H9 (cell line): ENCODE measurements around the gene RUNX1. TPM values are rescaled to one million over a fixed set of nuclear protein-coding genes. Genes with fewer than 3 reads are reported as not detected.

Experiments used
- DNase-seq: peaks from one replicate; pipeline ENCODE4 v3.0.0-alpha.2; 2017
- H2AFZ ChIP-seq: one replicate; pipeline ENCODE4 v1.6.1; 2013; ENCODE audit warnings: mild to moderate bottlenecking, low read length, control low read depth, moderate library complexity
- H2AK5ac ChIP-seq: 2 replicates; pipeline ENCODE4 v1.6.1; 2013; ENCODE audit warnings: low read length, control low read depth, mixed read lengths; ENCODE audit not compliant: insufficient read length
- H2BK120ac ChIP-seq: one replicate; pipeline ENCODE4 v1.6.1; 2013; ENCODE audit warnings: low read depth, mild to moderate bottlenecking, low read length, control low read depth, inconsistent platforms; ENCODE audit not compliant: poor library complexity, severe bottlenecking
- H2BK12ac ChIP-seq: 2 replicates; pipeline ENCODE4 v1.6.1; 2013; ENCODE audit warnings: low read length, control low read depth, mixed read lengths, low read depth; ENCODE audit not compliant: insufficient read length
- H2BK15ac ChIP-seq: 2 replicates; pipeline ENCODE4 v1.6.1; 2013; ENCODE audit warnings: low read depth, low read length, control low read depth
- H2BK20ac ChIP-seq: one replicate; pipeline ENCODE4 v1.6.1; 2013; ENCODE audit warnings: low read depth, mild to moderate bottlenecking, low read length, control low read depth, inconsistent platforms; ENCODE audit not compliant: poor library complexity, severe bottlenecking
- H2BK5ac ChIP-seq: 2 replicates; pipeline ENCODE4 v1.6.1; 2013; ENCODE audit warnings: low read length, control low read depth, mixed read lengths; ENCODE audit not compliant: insufficient read length
- H3K14ac ChIP-seq: 2 replicates; pipeline ENCODE4 v1.6.1; 2013; ENCODE audit warnings: low read length, control low read depth; ENCODE audit not compliant: insufficient read depth
- H3K18ac ChIP-seq: 2 replicates; pipeline ENCODE4 v1.6.1; 2013; ENCODE audit warnings: low read depth, mild to moderate bottlenecking, mixed read lengths, low read length, control low read depth; ENCODE audit not compliant: insufficient read length
- H3K23ac ChIP-seq: 2 replicates; pipeline ENCODE4 v1.6.1; 2013; ENCODE audit warnings: low read length, control low read depth, mixed read lengths, low read depth; ENCODE audit not compliant: insufficient read length
- H3K23me2 ChIP-seq: 2 replicates; pipeline ENCODE4 v1.6.1; 2013; ENCODE audit warnings: low read depth, mild to moderate bottlenecking, mixed read lengths, low read length, control low read depth; ENCODE audit not compliant: insufficient read length, poor library complexity, severe bottlenecking
- H3K27ac ChIP-seq: 2 replicates; pipeline ENCODE4 v1.5.1; 2013; ENCODE audit warnings: low read length, control low read depth, mixed read lengths, low read depth; ENCODE audit not compliant: insufficient read length
- H3K27me3 ChIP-seq: 2 replicates; pipeline ENCODE4 v1.6.1; 2013; ENCODE audit warnings: low read length, control low read depth, inconsistent platforms; ENCODE audit not compliant: insufficient read depth
- H3K4ac ChIP-seq: 2 replicates; pipeline ENCODE4 v1.6.1; 2013; ENCODE audit warnings: low read depth, mild to moderate bottlenecking, control low read depth, inconsistent platforms, low read length, moderate library complexity
- H3K4me1 ChIP-seq: 2 replicates; pipeline ENCODE4 v1.6.1; 2013; ENCODE audit warnings: low read length, control low read depth, inconsistent platforms; ENCODE audit not compliant: insufficient read depth
- H3K4me2 ChIP-seq: 2 replicates; pipeline ENCODE4 v1.6.1; 2013; ENCODE audit warnings: low read length, control low read depth, mixed read lengths; ENCODE audit not compliant: insufficient read length, insufficient read depth
- H3K56ac ChIP-seq: 2 replicates; pipeline ENCODE4 v1.6.1; 2013; ENCODE audit warnings: low read depth, mild to moderate bottlenecking, mixed read lengths, low read length, control low read depth; ENCODE audit not compliant: insufficient read length
- H3K79me1 ChIP-seq: 2 replicates; pipeline ENCODE4 v1.6.1; 2013; ENCODE audit warnings: low read depth, mild to moderate bottlenecking, moderate library complexity, low read length, control low read depth, inconsistent platforms; ENCODE audit not compliant: insufficient read depth, poor library complexity, severe bottlenecking
- H3K79me2 ChIP-seq: 2 replicates; pipeline ENCODE4 v1.6.1; 2013; ENCODE audit warnings: low read length, control low read depth, inconsistent platforms; ENCODE audit not compliant: insufficient read depth
- H3K9ac ChIP-seq: 2 replicates; pipeline ENCODE4 v1.6.1; 2013; ENCODE audit warnings: low read length, control low read depth, mixed read lengths; ENCODE audit not compliant: insufficient read length; ENCODE audit errors: extremely low read depth
- H3K9me3 ChIP-seq: one replicate; pipeline ENCODE4 v1.6.1; 2013; ENCODE audit warnings: low read depth, low read length, inconsistent platforms; ENCODE audit not compliant: control insufficient read depth
- H3T11ph ChIP-seq: one replicate; pipeline ENCODE4 v1.6.1; 2013; ENCODE audit warnings: mild to moderate bottlenecking, low read length, control low read depth, inconsistent platforms
- H4K20me1 ChIP-seq: one replicate; pipeline ENCODE4 v1.6.1; 2013; ENCODE audit not compliant: control insufficient read depth, insufficient read length, insufficient read depth
- H4K5ac ChIP-seq: 2 replicates; pipeline ENCODE4 v1.6.1; 2013; ENCODE audit warnings: low read depth, mild to moderate bottlenecking, mixed read lengths, low read length, control low read depth; ENCODE audit not compliant: insufficient read length
- H4K8ac ChIP-seq: replicated peaks from 2 replicates; pipeline ENCODE4 v1.6.1; 2013; ENCODE audit warnings: low read length, control low read depth, mixed read lengths, low read depth; ENCODE audit not compliant: insufficient read length
- H4K91ac ChIP-seq: 2 replicates; pipeline ENCODE4 v1.6.1; 2013; ENCODE audit warnings: low read depth, mild to moderate bottlenecking, moderate library complexity, mixed read lengths, low read length, control low read depth; ENCODE audit not compliant: insufficient read length
- H3K27ac Mint-ChIP-seq, 3 experiments: 2 replicates in 2 of 3; 3 replicates in 1 of 3; pipeline ENCODE4 v1.8.0; 2020 to 2021; ENCODE audit warnings: mixed read lengths in 3 of 3, mild to moderate bottlenecking in 1 of 3, moderate library complexity in 1 of 3
- H3K27me3 Mint-ChIP-seq: 2 replicates; pipeline ENCODE4 v1.8.0; 2021; ENCODE audit warnings: low read depth, mild to moderate bottlenecking, moderate library complexity, mixed read lengths
- H3K36me3 Mint-ChIP-seq, 3 experiments: 2 replicates in 2 of 3; 3 replicates in 1 of 3; pipeline ENCODE4 v1.8.0; 2020 to 2021; ENCODE audit warnings: low read depth in 3 of 3, mixed read lengths in 3 of 3; ENCODE audit not compliant: insufficient read depth in 1 of 3
- H3K4me1 Mint-ChIP-seq, 2 experiments: 2 replicates each; pipeline ENCODE4 v1.8.0; 2020; ENCODE audit warnings: mixed read lengths in 2 of 2
- H3K4me3 Mint-ChIP-seq, 2 experiments: 2 replicates in 1 of 2; 3 replicates in 1 of 2; pipeline ENCODE4 v1.8.0; 2020 to 2021; ENCODE audit warnings: mild to moderate bottlenecking in 2 of 2, mixed read lengths in 2 of 2, moderate library complexity in 1 of 2
- H3K9me3 Mint-ChIP-seq, 2 experiments: 2 replicates in 1 of 2; 3 replicates in 1 of 2; pipeline ENCODE4 v1.8.0; 2020; ENCODE audit warnings: mild to moderate bottlenecking in 2 of 2, mixed read lengths in 2 of 2, moderate library complexity in 1 of 2
- WGBS: extraction: QIAGEN DNeasy Blood & Tissue Kit; methylation state at CpG from one replicate; pipeline ENCODE4 v1.1.7; 2013; ENCODE audit warnings: missing lambda C conversion rate, low lambda C conversion rate, mixed read lengths; ENCODE audit not compliant: insufficient read length; ENCODE audit errors: extremely low coverage; 5-methylcytosine and 5-hydroxymethylcytosine counted together
- total RNA-seq: library from RNA; stranded (reverse); gene quantifications from 2 replicates; pipeline ENCODE4 v1.2.1, GENCODE V29; 2021
- TF ChIP-seq, protein P1 (sequence below): fragments of 200-600 bp; sonication (generic); conservative IDR thresholded peaks from 3 replicates; pipeline ENCODE4 v1.8.0; 2021; ENCODE audit warnings: antibody characterized with exemption, mild to moderate bottlenecking

Gene RUNX1
- total RNA-seq, 1 experiment from 2014 or later = 0.72 TPM

DNA sequence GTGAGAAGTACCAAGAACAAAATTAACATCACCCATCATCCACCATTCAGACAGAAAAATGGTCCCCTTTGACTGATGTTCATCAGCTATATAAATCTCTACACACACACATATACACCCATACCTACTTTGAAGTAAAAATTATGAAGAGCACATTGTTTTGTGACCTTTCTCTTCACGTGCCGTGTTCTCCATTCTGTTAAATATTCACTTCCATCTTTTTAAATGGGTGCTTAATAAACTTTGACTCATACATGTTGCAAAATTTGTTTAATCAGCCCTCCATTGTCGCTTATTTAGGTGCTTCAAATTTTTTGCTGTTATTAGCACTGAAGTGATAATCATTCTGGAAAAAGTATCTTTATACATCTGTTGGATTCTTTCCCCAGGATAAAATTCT is 300.2 kb downstream of the RUNX1 start:
- TF ChIP-seq, protein P1, sequence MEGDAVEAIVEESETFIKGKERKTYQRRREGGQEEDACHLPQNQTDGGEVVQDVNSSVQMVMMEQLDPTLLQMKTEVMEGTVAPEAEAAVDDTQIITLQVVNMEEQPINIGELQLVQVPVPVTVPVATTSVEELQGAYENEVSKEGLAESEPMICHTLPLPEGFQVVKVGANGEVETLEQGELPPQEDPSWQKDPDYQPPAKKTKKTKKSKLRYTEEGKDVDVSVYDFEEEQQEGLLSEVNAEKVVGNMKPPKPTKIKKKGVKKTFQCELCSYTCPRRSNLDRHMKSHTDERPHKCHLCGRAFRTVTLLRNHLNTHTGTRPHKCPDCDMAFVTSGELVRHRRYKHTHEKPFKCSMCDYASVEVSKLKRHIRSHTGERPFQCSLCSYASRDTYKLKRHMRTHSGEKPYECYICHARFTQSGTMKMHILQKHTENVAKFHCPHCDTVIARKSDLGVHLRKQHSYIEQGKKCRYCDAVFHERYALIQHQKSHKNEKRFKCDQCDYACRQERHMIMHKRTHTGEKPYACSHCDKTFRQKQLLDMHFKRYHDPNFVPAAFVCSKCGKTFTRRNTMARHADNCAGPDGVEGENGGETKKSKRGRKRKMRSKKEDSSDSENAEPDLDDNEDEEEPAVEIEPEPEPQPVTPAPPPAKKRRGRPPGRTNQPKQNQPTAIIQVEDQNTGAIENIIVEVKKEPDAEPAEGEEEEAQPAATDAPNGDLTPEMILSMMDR = no peak
- Histone ChIP-seq H3K9ac (no peak overlapping the region), H3T11ph (no peak overlapping the region), H3K4me1 (no peaks in the 10 kb centered on the region), H2BK5ac (no peak overlapping the region), H2AFZ (no peak overlapping the region), H3K9me3 (no peaks in the 10 kb centered on the region), H3K79me1 (no peaks in the 10 kb centered on the region), H3K18ac (no peak overlapping the region), H4K5ac (no peak overlapping the region), H2BK120ac (no peak overlapping the region), H4K20me1 (no peaks in the 10 kb centered on the region), H3K79me2 (no peaks in the 10 kb centered on the region), H3K23me2 (no peaks in the 10 kb centered on the region), H4K91ac (no peak overlapping the region), H3K27me3 (no peaks in the 10 kb centered on the region), H2AK5ac (no peak overlapping the region), H2BK20ac (no peak overlapping the region), H2BK12ac (no peak overlapping the region), H3K56ac (no peak overlapping the region), H3K14ac (no peak overlapping the region), H3K27ac (no peak overlapping the region), H3K4ac (no peak overlapping the region), H3K23ac (no peak overlapping the region), H3K4me2 (no peak overlapping the region), H4K8ac (no peak overlapping the region), H2BK15ac (no peak overlapping the region)
- Mint-ChIP-seq H3K4me1 (no peaks in the 10 kb centered on the region), H3K36me3 (no peaks in the 10 kb centered on the region), H3K27me3 (peaks cover 3% of the 10 kb centered on the region), H3K9me3 (no peaks in the 10 kb centered on the region), H3K4me3 (no peak overlapping the region), H3K27ac (no peak overlapping the region)
- DNase-seq = no peak
- no CpG with 5 or more reads among the region's 3 CpGs for WGBS
